ENCODE results near the gene KMT2B.

KMT2B gene

DNA sequence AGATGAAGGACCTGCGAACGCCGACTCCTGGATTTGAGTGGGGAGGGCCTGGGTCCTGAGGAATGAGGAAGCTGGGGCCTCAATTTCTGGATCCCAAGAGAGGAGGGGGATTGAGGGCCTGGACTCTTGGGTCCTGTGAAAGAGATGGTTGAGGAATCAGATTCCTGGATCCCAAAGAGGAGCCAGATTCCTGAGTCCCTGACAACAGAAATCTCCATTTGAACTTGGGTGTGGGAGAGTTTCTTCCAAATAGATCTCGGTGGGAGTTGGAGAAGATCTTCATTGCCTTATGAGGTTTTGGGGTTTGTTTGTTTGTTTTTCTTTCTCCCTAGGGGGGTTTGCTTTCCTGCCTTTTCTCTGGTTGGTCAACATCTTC lies 28.3 kb downstream of the KMT2B start:
- Histone ChIP-seq H2AFZ (ENCODE audit: low read depth, low read length) (no peak overlapping the region), H3K9ac (ENCODE audit: low read length) (peak overlapping the region; percentile 89), H3K4me1 (ENCODE audit: low read length) (peaks cover 41% of the 10 kb centered on the region), H4K20me1 (ENCODE audit: insufficient read depth, low read length) (no peaks in the 10 kb centered on the region), H3K4me2 (ENCODE audit: low read length) (peak overlapping the region; percentile 97), H3K27ac (ENCODE audit: low read length) (peak overlapping the region; percentile 52), H3K79me2 (ENCODE audit: low read length) (peaks cover 15% of the 10 kb centered on the region), H3K4me3 (ENCODE audit: low read length) (peak overlapping the region; percentile 89), H3K27me3 (ENCODE audit: low read depth, low read length) (no peaks in the 10 kb centered on the region), H3K9me3 (ENCODE audit: insufficient read depth, low read length) (no peaks in the 10 kb centered on the region), H3K36me3 (replicated peaks; ENCODE audit: low read depth, low read length) (no peaks in the 10 kb centered on the region)
- no peak for TF ChIP-seq EZH2phosphoT487 (IDR thresholded peaks at IDR 0.05; ENCODE audit: low read depth)
- TF ChIP-seq, protein P1, sequence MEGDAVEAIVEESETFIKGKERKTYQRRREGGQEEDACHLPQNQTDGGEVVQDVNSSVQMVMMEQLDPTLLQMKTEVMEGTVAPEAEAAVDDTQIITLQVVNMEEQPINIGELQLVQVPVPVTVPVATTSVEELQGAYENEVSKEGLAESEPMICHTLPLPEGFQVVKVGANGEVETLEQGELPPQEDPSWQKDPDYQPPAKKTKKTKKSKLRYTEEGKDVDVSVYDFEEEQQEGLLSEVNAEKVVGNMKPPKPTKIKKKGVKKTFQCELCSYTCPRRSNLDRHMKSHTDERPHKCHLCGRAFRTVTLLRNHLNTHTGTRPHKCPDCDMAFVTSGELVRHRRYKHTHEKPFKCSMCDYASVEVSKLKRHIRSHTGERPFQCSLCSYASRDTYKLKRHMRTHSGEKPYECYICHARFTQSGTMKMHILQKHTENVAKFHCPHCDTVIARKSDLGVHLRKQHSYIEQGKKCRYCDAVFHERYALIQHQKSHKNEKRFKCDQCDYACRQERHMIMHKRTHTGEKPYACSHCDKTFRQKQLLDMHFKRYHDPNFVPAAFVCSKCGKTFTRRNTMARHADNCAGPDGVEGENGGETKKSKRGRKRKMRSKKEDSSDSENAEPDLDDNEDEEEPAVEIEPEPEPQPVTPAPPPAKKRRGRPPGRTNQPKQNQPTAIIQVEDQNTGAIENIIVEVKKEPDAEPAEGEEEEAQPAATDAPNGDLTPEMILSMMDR (IDR thresholded peaks at IDR 0.05; ENCODE audit: low read depth, low read length): no peak

DNA sequence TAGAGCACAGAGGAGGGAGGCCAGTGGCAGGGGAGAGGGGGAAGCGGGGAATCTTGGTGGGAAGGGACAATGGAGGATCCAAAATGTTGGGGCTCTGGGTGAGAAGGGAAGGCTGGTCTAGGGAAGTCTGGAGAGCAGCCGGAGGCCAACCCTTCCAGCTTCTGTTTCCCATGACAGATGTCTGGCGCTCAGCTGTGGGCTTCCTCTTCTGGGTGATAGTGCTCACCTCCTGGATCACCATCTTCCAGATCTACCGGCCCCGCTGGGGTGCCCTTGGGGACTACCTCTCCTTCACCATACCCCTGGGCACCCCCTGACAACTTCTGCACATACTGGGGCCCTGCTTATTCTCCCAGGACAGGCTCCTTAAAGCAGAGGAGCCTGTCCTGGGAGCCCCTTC lies 28.7 kb downstream of the KMT2B start:
- no peaks in the 10 kb centered on the region for H4K20me1 ChIP-seq (ENCODE audit: insufficient read depth, low read length)
- no peak overlapping the region for H3K27ac ChIP-seq (ENCODE audit: low read length)
- no peak overlapping the region for H2AFZ ChIP-seq (ENCODE audit: low read depth, low read length)
- H3K27me3 ChIP-seq (ENCODE audit: low read depth, low read length): no peaks in the 10 kb centered on the region
- H3K9ac ChIP-seq (ENCODE audit: low read length): peak overlapping the region; percentile 89; the same call in 1 of the 2 replicates
- TF ChIP-seq, protein P1 (IDR thresholded peaks at IDR 0.05; ENCODE audit: low read depth, low read length): no peak
- TF ChIP-seq EZH2phosphoT487 (IDR thresholded peaks at IDR 0.05; ENCODE audit: low read depth): no peak
- peak overlapping the region; percentile 89 for H3K4me3 ChIP-seq (ENCODE audit: low read length)
- H3K4me1 ChIP-seq (ENCODE audit: low read length): peaks cover 39% of the 10 kb centered on the region
- H3K4me2 ChIP-seq (ENCODE audit: low read length): peak overlapping the region; percentile 97
- no peaks in the 10 kb centered on the region for H3K36me3 ChIP-seq (replicated peaks; ENCODE audit: low read depth, low read length)
- no peaks in the 10 kb centered on the region for H3K9me3 ChIP-seq (ENCODE audit: insufficient read depth, low read length)
- peaks cover 14% of the 10 kb centered on the region for H3K79me2 ChIP-seq (ENCODE audit: low read length)

DNA sequence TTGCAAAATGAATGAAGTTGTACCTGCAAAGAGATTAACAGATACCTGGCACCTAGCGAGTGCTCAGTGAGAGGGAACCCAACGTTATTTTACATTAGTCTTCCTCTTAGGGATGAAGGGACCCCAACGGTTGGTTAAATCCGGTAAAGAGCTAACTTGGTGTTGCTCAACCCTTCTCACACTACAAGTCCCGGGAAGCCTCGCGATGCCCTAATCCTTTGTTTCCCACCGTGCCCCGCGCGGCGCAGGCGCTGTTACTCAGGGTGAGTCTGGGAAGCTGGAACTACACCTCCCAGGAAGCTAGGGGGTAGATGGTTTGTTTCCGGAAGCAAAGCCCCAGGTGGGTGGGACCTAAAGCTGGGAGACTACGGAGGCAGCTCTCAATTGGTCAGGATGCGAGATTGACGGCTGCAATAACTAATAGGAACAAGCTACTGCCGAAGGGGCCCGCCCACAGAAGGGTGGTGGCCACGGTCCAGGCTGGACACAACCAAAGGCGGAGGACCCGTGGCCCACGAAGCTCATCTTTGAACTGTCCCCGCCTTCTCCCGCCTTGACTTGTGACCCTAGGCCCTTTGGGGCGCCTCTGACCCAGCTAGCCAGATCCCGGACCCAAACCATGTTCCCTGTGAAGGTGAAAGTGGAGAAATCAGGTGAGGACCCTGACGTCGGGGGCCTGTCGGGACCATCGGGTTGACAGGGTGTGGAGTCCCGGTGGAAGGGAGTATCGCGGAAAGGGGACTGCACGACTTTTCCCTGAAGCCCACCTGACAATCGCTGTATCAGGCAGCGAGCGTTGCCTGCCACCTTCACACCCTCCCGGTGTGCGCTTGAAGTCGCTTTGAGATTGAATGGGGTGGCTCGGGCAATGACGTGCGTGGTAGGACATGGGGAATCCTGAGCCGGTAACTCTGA lies 30.6 kb downstream of the KMT2B start, which contains the start of gene LIN37:
Gene LIN37 (plus strand): TSS at position 471 of the 915 bp plus-strand sequence. CDS start 149 bp downstream, at position 620.
- H2AFZ ChIP-seq (ENCODE audit: low read depth, low read length): peak within 1 kb of the TSS; percentile 80
- peak within 1 kb of the TSS; percentile 83 for H3K4me2 ChIP-seq (ENCODE audit: low read length)
- no peaks in the 10 kb centered on the region for H3K36me3 ChIP-seq (replicated peaks; ENCODE audit: low read depth, low read length)
- H3K9ac ChIP-seq (ENCODE audit: low read length): peak within 1 kb of the TSS; percentile 81
- peaks cover 23% of the 10 kb centered on the region for H3K4me1 ChIP-seq (ENCODE audit: low read length)
- TF ChIP-seq EZH2phosphoT487 (IDR thresholded peaks at IDR 0.05; ENCODE audit: low read depth): no peak
- TF ChIP-seq, protein P1 (IDR thresholded peaks at IDR 0.05; ENCODE audit: low read depth, low read length): no peak
- peak within 1 kb of the TSS; percentile 92 for H3K4me3 ChIP-seq (ENCODE audit: low read length)
- H3K27ac ChIP-seq (ENCODE audit: low read length): peak within 1 kb of the TSS; percentile 22
- no peaks in the 10 kb centered on the region for H3K27me3 ChIP-seq (ENCODE audit: low read depth, low read length)
- no peaks in the 10 kb centered on the region for H3K9me3 ChIP-seq (ENCODE audit: insufficient read depth, low read length)
- no peaks in the 10 kb centered on the region for H4K20me1 ChIP-seq (ENCODE audit: insufficient read depth, low read length)
- peaks cover 13% of the 10 kb centered on the region for H3K79me2 ChIP-seq (ENCODE audit: low read length)

DNA sequence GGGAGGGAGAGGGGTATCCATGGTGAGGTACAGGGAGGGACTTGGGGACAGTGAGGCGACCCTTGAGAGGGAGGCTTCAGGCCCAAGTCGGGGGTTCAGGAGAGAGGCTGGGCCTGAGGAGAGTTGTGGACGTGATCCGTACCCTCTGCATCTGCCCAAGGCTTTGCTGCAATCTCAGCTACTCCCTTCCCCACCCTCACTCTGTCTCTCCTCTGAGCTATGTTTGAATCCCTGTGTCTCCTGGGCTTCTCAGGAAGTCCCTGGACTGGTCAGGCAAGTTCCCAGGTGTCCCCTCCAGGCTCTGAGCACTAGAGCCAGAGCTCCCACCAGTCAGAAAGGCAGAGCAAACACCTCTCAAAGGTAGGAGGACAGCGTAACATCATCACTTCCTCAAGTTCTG lies 32.4 kb downstream of the KMT2B start:
- no peak overlapping the region for H3K4me2 ChIP-seq (ENCODE audit: low read length)
- TF ChIP-seq EZH2phosphoT487 (IDR thresholded peaks at IDR 0.05; ENCODE audit: low read depth): no peak
- TF ChIP-seq, protein P1 (IDR thresholded peaks at IDR 0.05; ENCODE audit: low read depth, low read length): no peak

More for the DNA sequence above, 32.4 kb downstream of the KMT2B start:
- Histone ChIP-seq H3K9me3 (ENCODE audit: insufficient read depth, low read length) (no peaks in the 10 kb centered on the region), H3K79me2 (ENCODE audit: low read length) (peaks cover 13% of the 10 kb centered on the region), H3K4me1 (ENCODE audit: low read length) (peaks cover 14% of the 10 kb centered on the region), H3K9ac (ENCODE audit: low read length) (no peak overlapping the region), H3K36me3 (replicated peaks; ENCODE audit: low read depth, low read length) (no peaks in the 10 kb centered on the region), H3K27me3 (ENCODE audit: low read depth, low read length) (no peaks in the 10 kb centered on the region), H3K4me3 (ENCODE audit: low read length) (no peak overlapping the region), H3K27ac (ENCODE audit: low read length) (no peak overlapping the region), H2AFZ (ENCODE audit: low read depth, low read length) (no peak overlapping the region), H4K20me1 (ENCODE audit: insufficient read depth, low read length) (no peaks in the 10 kb centered on the region)

Data from OCI-LY3 (cell line).